Endothelial cell of umbilical vein (primary cell): ENCODE measurements around the gene PTPN3. TPM values are rescaled to one million over a fixed set of nuclear protein-coding genes. Genes with fewer than 3 reads are reported as not detected.

ENCODE experiments used
- BruUV-seq: library from RNA; stranded (reverse); fragments of 400-500 nt; replicated peaks from 2 replicates; lab custom pipeline; 2021; lab: Mats Ljungman, UMichigan
- CTCF ChIA-PET: fragments of 300-600, 350-600 bp; sonication (Branson Sonifier 250); formaldehyde crosslinking; loops from one replicate; lab custom pipeline; 2021; ENCODE audit warnings: antibody characterized with exemption, inconsistent platforms; lab: Charles Lee
- POLR2A ChIA-PET: fragments of 300-600, 350-600 bp; sonication (Branson Sonifier 250); formaldehyde crosslinking; loops from one replicate; lab custom pipeline; 2021; ENCODE audit warnings: antibody characterized with exemption, inconsistent platforms; lab: Charles Lee
- DNase-seq: peaks from one replicate; pipeline ENCODE4 v3.0.0-alpha.2; 2011; ENCODE audit warnings: low read depth, low spot score
- FAIRE-seq: peaks from 2 replicates; lab custom pipeline; 2011; peaks lifted over from hg19 to GRCh38; lab: Jason Lieb, UNC
- H2AFZ ChIP-seq: 2 replicates; pipeline ENCODE4 v1.6.0; 2012; ENCODE audit warnings: low read depth, low read length, control low read depth, inconsistent platforms
- H3K27ac ChIP-seq: 2 replicates; pipeline ENCODE4 v1.5.1; 2011; ENCODE audit warnings: low read depth, mild to moderate bottlenecking, control low read depth, low read length, moderate library complexity; ENCODE audit not compliant: insufficient read depth
- H3K27me3 ChIP-seq, 2 experiments: 2 replicates each; pipeline versions ENCODE4 v1.6.0 to v1.6.1; 2011; ENCODE audit warnings: low read length in 2 of 2, mixed read lengths in 1 of 2; ENCODE audit not compliant: control insufficient read depth in 2 of 2, insufficient read depth in 2 of 2
- H3K36me3 ChIP-seq, 2 experiments: 2 replicates in 1 of 2; 3 replicates in 1 of 2; pipeline ENCODE4 v1.5.1; 2011; ENCODE audit warnings: low read length in 2 of 2, mild to moderate bottlenecking in 1 of 2, moderate library complexity in 1 of 2; ENCODE audit not compliant: control insufficient read depth in 2 of 2, insufficient read depth in 2 of 2; ENCODE audit errors: extremely low read depth in 1 of 2
- H3K4me1 ChIP-seq: 3 replicates; pipeline ENCODE4 v1.5.1; 2011; ENCODE audit warnings: mild to moderate bottlenecking, low read length; ENCODE audit not compliant: control insufficient read depth, insufficient read depth; ENCODE audit errors: extremely low read depth
- H3K4me2 ChIP-seq: 2 replicates; pipeline ENCODE4 v1.6.1; 2011; ENCODE audit warnings: low read length, control low read depth, mixed read lengths; ENCODE audit not compliant: insufficient read depth
- H3K4me3 ChIP-seq, 3 experiments: fragments of 200-600 bp in 1 of 3; sonication (generic), shearing (Covaris generic) in 1 of 3; replicated peaks in 1 of 3; 2 replicates each; pipeline ENCODE4 v1.5.1; 2011 to 2016; ENCODE audit warnings: control low read depth in 3 of 3, low read length in 3 of 3, mild to moderate bottlenecking in 2 of 3, inconsistent platforms in 1 of 3, low read depth in 1 of 3, moderate library complexity in 1 of 3; ENCODE audit not compliant: insufficient read depth in 1 of 3
- H3K79me2 ChIP-seq: 2 replicates; pipeline ENCODE4 v1.6.0; 2012; ENCODE audit warnings: low read length, inconsistent platforms; ENCODE audit not compliant: control insufficient read depth, insufficient read depth
- H3K9ac ChIP-seq: replicated peaks from 2 replicates; pipeline ENCODE3; 2011; ENCODE audit warnings: low read length, control low read depth; ENCODE audit not compliant: insufficient read depth; ENCODE audit errors: extremely low read depth
- H3K9me1 ChIP-seq: replicated peaks from 3 replicates; pipeline ENCODE4 v1.6.0; 2011; ENCODE audit warnings: mild to moderate bottlenecking, low read length; ENCODE audit not compliant: control insufficient read depth, insufficient read depth; ENCODE audit errors: extremely low read depth
- H3K9me3 ChIP-seq: replicated peaks from 2 replicates; pipeline ENCODE4 v1.5.1; 2012; ENCODE audit warnings: low read length, inconsistent platforms; ENCODE audit not compliant: control insufficient read depth, insufficient read depth
- H4K20me1 ChIP-seq: replicated peaks from 2 replicates; pipeline ENCODE3; 2011; ENCODE audit warnings: mild to moderate bottlenecking, low read length; ENCODE audit not compliant: control insufficient read depth, insufficient read depth; ENCODE audit errors: extremely low read depth
- CTCF ChIP-seq, 2 donors: IDR thresholded peaks; 1 replicate in 1 of 2; 2 replicates in 1 of 2; pipeline ENCODE4 v1.5.1; 2011; ENCODE audit warnings: low read length in 2 of 2, mild to moderate bottlenecking in 2 of 2, moderate library complexity in 2 of 2, control low read depth in 1 of 2, inconsistent platforms in 1 of 2, low read depth in 1 of 2; ENCODE audit not compliant: insufficient read depth in 1 of 2; ENCODE audit errors: extremely low read depth in 1 of 2
- EZH2 ChIP-seq: IDR thresholded peaks from 2 replicates; pipeline ENCODE4 v1.6.1; 2012; ENCODE audit warnings: borderline replicate concordance, low read depth, mild to moderate bottlenecking, moderate library complexity, low read length, inconsistent platforms; ENCODE audit not compliant: severe bottlenecking
- FOS ChIP-seq: IDR thresholded peaks from 2 replicates; pipeline ENCODE4 v1.6.1; 2011; ENCODE audit warnings: mild to moderate bottlenecking, low read length, moderate library complexity, borderline replicate concordance; ENCODE audit not compliant: insufficient read depth
- GATA2 ChIP-seq: IDR thresholded peaks from 2 replicates; pipeline ENCODE4 v1.7.0; 2011; ENCODE audit warnings: low read depth, mild to moderate bottlenecking, moderate library complexity, mixed read lengths, low read length; ENCODE audit not compliant: insufficient read length, insufficient read depth
- JUN ChIP-seq: IDR thresholded peaks from 2 replicates; pipeline ENCODE4 v1.6.1; 2011; ENCODE audit warnings: borderline replicate concordance, low read depth; ENCODE audit not compliant: insufficient read length, insufficient read depth
- MAX ChIP-seq: IDR thresholded peaks from 2 replicates; pipeline ENCODE4 v1.6.1; 2011; ENCODE audit not compliant: insufficient read depth, insufficient read length
- MYC ChIP-seq: IDR thresholded peaks from one replicate; pipeline ENCODE4 v1.6.1; 2011; ENCODE audit warnings: mild to moderate bottlenecking, low read depth, low read length
- POLR2A ChIP-seq: IDR thresholded peaks from 2 replicates; pipeline ENCODE4 v1.6.1; 2012; ENCODE audit warnings: low read depth, mild to moderate bottlenecking, control low read depth, low read length
- POLR2AphosphoS5 ChIP-seq: IDR thresholded peaks from 2 replicates; pipeline ENCODE4 v1.6.1; 2012; ENCODE audit warnings: low read depth, mild to moderate bottlenecking, control low read depth, low read length, moderate library complexity; ENCODE audit not compliant: insufficient read depth
- dilution Hi-C: fragments of 300-500 bp; cut with MboI; formaldehyde crosslinking; loops from one replicate; pipeline ENCODE4 v1.15.0; 2019; ENCODE audit warnings: low sequenced_read_pairs; ENCODE audit not compliant: extremely low pct_ligation_motif_present
- intact Hi-C: fragments of 100-400 bp; cut with micrococcal nuclease; formaldehyde crosslinking; loops from one replicate; pipeline ENCODE4 v1.10.0; 2022
- polyA plus RNA-seq, 4 experiments: library from polyadenylated mRNA; depleted of rRNA in 3 of 4; stranded (reverse) in 3 of 4; unstranded in 1 of 4; fragments of >200 nt; gene quantifications; 2 replicates each; pipeline versions ENCODE4 v1.2.1 to v1.2.3, GENCODE V29; 2011 to 2012; ENCODE audit warnings: missing spikeins in 1 of 4
- total RNA-seq: library from RNA; stranded (reverse); gene quantifications from 2 replicates; pipeline ENCODE4 v1.2.3, GENCODE V29; 2021

Gene PTPN3
- total and polyA plus RNA-seq, 2 donors (not counting 3 experiments of a cell fraction or from before 2014, with no cell fraction given): 0.01 TPM; not detected in 1

DNA sequence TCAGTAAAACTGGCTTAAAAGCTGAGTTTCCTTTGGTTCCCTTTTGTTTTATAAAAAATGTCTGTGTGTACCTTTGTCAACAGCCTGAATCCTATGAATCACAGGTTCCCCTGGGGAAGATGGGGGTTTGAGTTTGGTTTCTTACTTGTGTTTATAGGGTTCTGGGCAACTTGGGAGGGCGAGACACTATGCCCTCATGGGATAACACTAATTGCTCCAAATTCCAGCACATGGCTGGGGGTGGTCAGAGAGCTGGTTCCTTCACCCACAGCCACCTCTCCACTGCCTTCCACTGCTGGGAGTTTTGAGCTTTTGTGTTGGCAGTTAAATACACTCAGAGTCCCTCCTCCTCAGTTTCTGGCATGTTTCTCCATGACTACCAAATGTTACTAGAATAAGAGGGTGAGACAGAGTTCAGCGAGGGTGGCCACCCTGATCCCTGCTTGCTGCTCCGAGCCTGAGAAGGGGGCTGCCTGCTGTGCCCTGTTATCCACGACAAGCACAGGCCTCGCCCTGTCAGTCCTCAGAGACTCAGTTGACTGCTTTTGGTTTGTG is 94.3 kb downstream of the PTPN3 start:
- no peaks in the 10 kb centered on the region for H3K9me3 ChIP-seq
- no TSS peak for BruUV-seq
- no peak overlapping the region for H3K4me2 ChIP-seq
- dilution Hi-C loops (no loop called here), intact Hi-C loops (loop anchor here (5.0 kb wide), 2 partner anchors 63 to 552 kb away; no protein-coding TSS in a partner anchor)
- CTCF ChIA-PET: interaction anchor here (1.5 kb wide), 1 partner anchor 1938 kb away, joined by 3 read pairs; no protein-coding TSS in a partner anchor
- FAIRE-seq: no peak
- no peaks in the 10 kb centered on the region for H3K4me1 ChIP-seq
- POLR2A ChIA-PET: no interaction called here
- H3K4me3 ChIP-seq: no peak overlapping the region
- H4K20me1 ChIP-seq: no peaks in the 10 kb centered on the region
- DNase-seq: no peak
- H3K27me3 ChIP-seq: peaks cover 0 to 3% of the 10 kb centered on the region in 2 experiments
- TF ChIP-seq GATA2: no peak
- TF ChIP-seq JUN: no peak
- TF ChIP-seq POLR2AphosphoS5: no peak
- TF ChIP-seq CTCF (IDR thresholded peaks at IDR 0.05; ENCODE audit: extremely low read depth in 1 of 2, insufficient read depth in 1 of 2, low read depth in 1 of 2, low read length in 2 of 2): no peak
- TF ChIP-seq FOS: no peak
- TF ChIP-seq MYC: no peak
- no peak for TF ChIP-seq EZH2
- no peak for TF ChIP-seq POLR2A
- TF ChIP-seq MAX: no peak
- no peak overlapping the region for H3K9ac ChIP-seq
- no peaks in the 10 kb centered on the region for H3K79me2 ChIP-seq
- H2AFZ ChIP-seq: no peak overlapping the region
- no peaks in the 10 kb centered on the region for H3K36me3 ChIP-seq
- H3K9me1 ChIP-seq: no peaks in the 10 kb centered on the region
- H3K27ac ChIP-seq: no peak overlapping the region
